Nephron progenitor cell (in vitro differentiated cells): ENCODE data around the gene PNISR.
A peak's percentile ranks its signal among the peaks of the same experiment; 100 is the strongest.

ENCODE experiments used
- DNase-seq: peaks from one replicate; pipeline ENCODE4 v3.0.0; 2021
- H3K27ac Mint-ChIP-seq: 2 replicates; pipeline ENCODE4 v1.8.0; 2021; ENCODE audit warnings: mild to moderate bottlenecking, moderate library complexity, mixed read lengths
- H3K27me3 Mint-ChIP-seq: 2 replicates; pipeline ENCODE4 v1.8.0; 2021; ENCODE audit warnings: mild to moderate bottlenecking, low read depth, mixed read lengths; ENCODE audit not compliant: poor library complexity
- H3K36me3 Mint-ChIP-seq: 2 replicates; pipeline ENCODE4 v1.8.0; 2021; ENCODE audit warnings: low read depth, mixed read lengths
- H3K4me1 Mint-ChIP-seq: 2 replicates; pipeline ENCODE4 v1.8.0; 2021; ENCODE audit warnings: mixed read lengths
- H3K4me3 Mint-ChIP-seq: 2 replicates; pipeline ENCODE4 v1.8.0; 2021; ENCODE audit warnings: mild to moderate bottlenecking, moderate library complexity, mixed read lengths
- H3K9me3 Mint-ChIP-seq: 2 replicates; pipeline ENCODE4 v1.8.0; 2021; ENCODE audit warnings: mild to moderate bottlenecking, moderate library complexity, mixed read lengths
- CTCF ChIP-seq: fragments of 200-600 bp; sonication (generic); IDR thresholded peaks from 2 replicates; pipeline ENCODE4 v1.5.0; 2021; ENCODE audit warnings: antibody characterized with exemption

PNISR gene

GRCh38 chr6:99393698-99394531 is 31.2 kb downstream of the PNISR start, which contains the start of gene COQ3:
TSS of gene COQ3 (minus strand) at chr6:99394195. CDS start at chr6:99394179, 16 bp downstream.
- Mint-ChIP-seq H3K27me3 (peaks cover under 1% of the 10 kb centered on the region), H3K36me3 (peaks cover 13% of the 10 kb centered on the region), H3K9me3 (no peaks in the 10 kb centered on the region), H3K4me3 (peak within 1 kb of the TSS; percentile 94), H3K27ac (peak within 1 kb of the TSS; percentile 98), H3K4me1 (peaks cover 16% of the 10 kb centered on the region)
- peak; percentile 92 for DNase-seq
- TF ChIP-seq CTCF, result no peak

DNA sequence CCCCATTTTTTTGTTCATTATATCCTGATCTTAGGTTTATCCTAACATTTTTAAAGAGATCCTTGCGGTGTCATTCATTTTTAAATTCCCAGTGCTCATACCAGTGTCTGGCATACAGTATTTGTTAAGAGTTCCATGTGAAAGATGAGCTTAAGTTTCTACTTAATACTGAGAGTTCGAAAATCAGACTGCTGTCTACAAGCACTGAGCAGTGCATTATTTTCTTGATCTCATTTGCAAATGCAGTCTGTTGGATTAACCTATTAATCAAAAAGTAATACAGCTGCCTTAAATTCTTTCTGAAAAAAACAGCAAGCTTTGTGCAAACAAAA is 31.8 kb downstream of the PNISR start:
- H3K9me3 Mint-ChIP-seq, result no peaks in the 10 kb centered on the region
- H3K36me3 Mint-ChIP-seq, result peaks cover 17% of the 10 kb centered on the region
- peaks cover 16% of the 10 kb centered on the region for H3K4me1 Mint-ChIP-seq
- H3K27me3 Mint-ChIP-seq, result peaks cover 4% of the 10 kb centered on the region
- DNase-seq, result no peak
- peak overlapping the region; percentile 94 for H3K4me3 Mint-ChIP-seq
- H3K27ac Mint-ChIP-seq, result peak overlapping the region; percentile 98
- TF ChIP-seq CTCF, result no peak

GRCh38 chr6:99390896-99391295 is 34.2 kb downstream of the PNISR start:
- Mint-ChIP-seq H3K27me3 (peaks cover 14% of the 10 kb centered on the region), H3K9me3 (no peaks in the 10 kb centered on the region), H3K4me1 (peaks cover 16% of the 10 kb centered on the region), H3K36me3 (peaks cover 9% of the 10 kb centered on the region), H3K27ac (no peak overlapping the region), H3K4me3 (no peak overlapping the region)
- no peak for TF ChIP-seq CTCF
- DNase-seq, result no peak

DNA sequence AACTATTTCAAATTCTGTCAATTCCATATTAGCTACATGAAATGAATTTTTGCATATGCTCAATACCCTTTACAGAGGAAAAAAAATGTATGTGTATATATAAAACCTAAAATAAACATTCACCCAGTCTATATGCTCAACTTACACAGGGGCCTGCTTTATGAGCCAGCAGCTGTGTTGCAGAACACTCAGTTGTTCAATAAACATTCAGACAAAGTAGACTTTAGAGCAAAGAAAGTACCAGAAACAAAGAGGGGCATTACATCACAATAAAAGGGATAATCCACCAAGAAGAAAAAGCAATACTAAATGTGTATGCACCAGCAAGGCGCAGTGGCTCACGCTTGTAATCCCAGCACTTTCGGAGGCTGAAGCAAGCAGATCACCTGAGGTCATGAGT is 40.6 kb downstream of the PNISR start:
- no peak for DNase-seq
- no peak overlapping the region for H3K27ac Mint-ChIP-seq
- TF ChIP-seq CTCF, result no peak
- no peaks in the 10 kb centered on the region for H3K4me1 Mint-ChIP-seq
- H3K27me3 Mint-ChIP-seq, result peaks cover 22% of the 10 kb centered on the region
- H3K36me3 Mint-ChIP-seq, result peaks cover 5% of the 10 kb centered on the region
- H3K4me3 Mint-ChIP-seq, result no peak overlapping the region
- H3K9me3 Mint-ChIP-seq, result no peaks in the 10 kb centered on the region

DNA sequence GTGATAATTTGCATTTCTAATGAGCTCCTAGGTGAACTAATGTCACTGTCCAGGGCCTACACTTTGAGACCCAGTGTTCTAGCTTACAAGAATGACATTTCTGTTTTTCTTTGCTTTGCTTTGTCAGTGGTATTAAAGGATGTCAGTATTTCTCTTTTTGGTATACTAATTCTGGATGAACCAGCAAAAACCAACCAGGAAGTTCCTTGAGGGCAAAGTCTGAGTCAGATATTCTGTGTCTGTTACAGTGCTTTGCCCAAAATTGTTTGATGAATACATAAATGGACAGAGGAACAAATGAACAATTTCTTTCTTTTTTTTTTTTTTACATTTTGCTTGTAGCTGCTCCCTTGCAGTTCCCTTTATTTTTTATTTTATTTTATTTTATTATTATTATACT is 46.5 kb downstream of the PNISR start:
- H3K27me3 Mint-ChIP-seq, result peaks cover 2% of the 10 kb centered on the region
- no peak for DNase-seq
- no peak for TF ChIP-seq CTCF
- no peak overlapping the region for H3K27ac Mint-ChIP-seq
- no peak overlapping the region for H3K4me3 Mint-ChIP-seq
- no peaks in the 10 kb centered on the region for H3K36me3 Mint-ChIP-seq
- H3K9me3 Mint-ChIP-seq, result no peaks in the 10 kb centered on the region
- no peaks in the 10 kb centered on the region for H3K4me1 Mint-ChIP-seq

DNA sequence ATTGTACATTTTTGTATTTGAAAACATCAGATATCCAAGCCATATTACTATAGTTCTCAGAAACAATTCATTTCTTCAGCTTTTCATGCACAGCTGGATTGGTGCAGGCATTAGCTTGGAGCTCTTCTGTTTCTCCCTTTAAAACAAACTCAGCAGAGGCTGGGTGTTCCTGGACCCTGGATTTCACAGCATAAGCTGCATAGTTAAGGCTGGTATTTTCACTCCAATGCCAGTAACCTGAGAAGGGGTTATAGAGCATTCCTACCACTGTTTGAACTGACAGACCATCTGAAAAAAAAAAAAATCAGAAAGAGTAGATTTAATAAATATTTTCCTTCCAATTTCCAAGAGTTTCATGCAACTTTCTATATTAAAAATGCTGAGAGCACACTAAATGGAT is 55.6 kb downstream of the PNISR start:
- Mint-ChIP-seq H3K27me3 (no peaks in the 10 kb centered on the region), H3K4me3 (no peak overlapping the region), H3K4me1 (peaks cover 7% of the 10 kb centered on the region), H3K36me3 (no peaks in the 10 kb centered on the region), H3K27ac (peak overlapping the region; percentile 69), H3K9me3 (no peaks in the 10 kb centered on the region)
- DNase-seq, result no peak
- TF ChIP-seq CTCF, result no peak
